ENCODE data around the gene C13orf42.
"Not testable (repeated sequence)": the region's sequence is repeated elsewhere in the genome, so short reads cannot be mapped to it uniquely, and the experiment has no call there.

C13orf42 gene

DNA sequence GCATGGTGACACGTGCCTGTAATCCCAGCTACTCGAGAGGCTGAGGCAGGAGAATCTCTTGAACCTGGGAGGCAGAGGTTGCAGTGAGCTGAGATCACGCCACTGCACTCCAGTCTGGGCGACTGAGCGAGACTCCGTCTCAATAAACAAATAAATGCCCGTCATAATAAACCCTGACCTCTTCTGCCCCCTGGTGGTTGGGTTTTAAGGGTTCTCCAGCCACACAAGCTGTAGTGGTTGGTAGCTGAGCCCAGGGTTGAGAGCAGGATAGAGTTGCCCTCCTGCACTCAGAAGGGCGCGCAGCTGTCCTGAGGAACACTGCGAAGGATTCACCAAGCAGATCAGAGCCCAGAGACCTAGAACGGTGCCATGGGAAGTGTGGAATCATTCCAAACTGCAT, 9.8 kb upstream of the C13orf42 start:
- not testable (repeated sequence) for DNase-seq

DNA sequence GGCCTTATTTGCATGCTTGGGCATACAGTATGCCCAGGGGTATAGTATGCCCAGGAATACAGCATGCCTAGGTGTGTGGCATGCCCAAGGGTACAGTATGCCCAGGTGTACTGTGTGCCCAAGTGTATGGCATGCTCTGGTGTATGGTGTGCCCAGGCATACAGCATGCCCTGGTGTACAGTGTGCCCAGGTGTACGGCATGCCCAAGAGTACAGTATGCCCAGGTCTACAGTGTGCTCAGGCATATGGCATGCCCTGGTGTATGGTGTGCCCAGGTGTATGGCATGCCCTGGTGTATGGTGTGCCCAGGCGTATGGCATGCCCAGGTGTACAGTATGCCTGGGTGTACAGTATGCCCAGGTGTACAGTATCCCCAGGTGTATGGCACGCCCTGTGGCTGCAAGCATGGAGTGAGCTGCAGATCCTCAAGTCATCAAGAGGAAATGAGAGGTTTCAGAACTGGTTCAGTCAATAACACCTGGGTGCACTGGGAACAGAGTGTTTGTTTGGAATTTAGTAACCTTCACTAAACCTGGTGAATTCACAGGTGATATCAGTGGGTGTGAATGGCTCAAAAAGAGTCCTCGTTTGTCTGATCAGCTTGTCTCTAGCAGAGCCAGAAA, 7.8 kb upstream of the C13orf42 start:
- no peak for DNase-seq

DNA sequence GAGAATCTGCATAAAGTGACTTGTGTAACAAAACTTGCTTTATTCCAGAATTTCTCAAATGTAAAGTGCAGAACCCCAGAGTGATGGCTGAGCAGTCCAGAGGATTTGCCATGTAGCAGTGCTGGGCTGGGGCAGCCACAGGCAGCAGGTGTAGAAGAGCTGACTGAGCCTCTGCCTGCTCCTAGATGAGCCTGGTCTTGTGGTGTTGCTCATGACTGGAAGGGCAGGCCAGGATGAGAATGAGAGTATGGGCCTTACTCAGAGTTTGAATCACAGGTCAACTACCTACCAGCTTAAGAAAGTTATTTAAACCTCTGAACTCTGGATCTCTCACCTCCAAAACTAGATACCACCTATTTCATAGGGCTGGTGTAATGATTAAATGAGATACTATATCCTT, 2.9 kb upstream of the C13orf42 start:
- no peak for DNase-seq

DNA sequence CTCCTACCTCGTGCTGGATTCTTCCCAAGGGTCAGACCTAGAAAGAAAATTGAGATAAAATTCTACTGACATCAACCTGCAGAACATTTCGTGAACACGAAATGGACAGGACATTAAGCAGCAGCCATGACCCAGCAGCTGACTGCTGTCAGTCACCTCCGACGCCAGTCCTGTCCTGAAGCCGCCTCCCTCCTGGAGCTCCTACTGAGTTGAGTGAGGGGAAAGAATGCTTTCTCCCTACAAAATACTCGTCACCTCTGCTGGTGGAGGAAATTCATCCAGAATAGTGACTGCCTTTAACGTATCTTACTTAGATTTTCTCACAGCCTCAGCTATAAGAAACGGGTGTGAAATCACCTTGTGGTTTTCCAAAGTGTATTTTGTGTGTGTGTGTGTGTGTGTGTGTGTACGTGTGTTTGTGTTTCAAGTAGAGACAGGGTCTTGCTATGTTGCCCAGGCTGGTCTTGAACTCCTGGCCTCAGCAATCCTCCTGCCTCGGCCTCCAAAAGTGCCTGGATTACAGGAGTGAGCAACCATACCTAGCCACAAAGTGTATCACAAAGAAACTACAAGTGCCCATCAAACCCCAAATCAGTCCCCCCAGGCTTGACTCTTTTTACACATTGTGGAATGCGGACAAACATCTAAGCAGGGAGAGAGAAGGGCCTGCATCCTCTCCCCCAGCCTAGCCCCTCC, 2.3 kb upstream of the C13orf42 start:
- DNase-seq, result no peak

DNA sequence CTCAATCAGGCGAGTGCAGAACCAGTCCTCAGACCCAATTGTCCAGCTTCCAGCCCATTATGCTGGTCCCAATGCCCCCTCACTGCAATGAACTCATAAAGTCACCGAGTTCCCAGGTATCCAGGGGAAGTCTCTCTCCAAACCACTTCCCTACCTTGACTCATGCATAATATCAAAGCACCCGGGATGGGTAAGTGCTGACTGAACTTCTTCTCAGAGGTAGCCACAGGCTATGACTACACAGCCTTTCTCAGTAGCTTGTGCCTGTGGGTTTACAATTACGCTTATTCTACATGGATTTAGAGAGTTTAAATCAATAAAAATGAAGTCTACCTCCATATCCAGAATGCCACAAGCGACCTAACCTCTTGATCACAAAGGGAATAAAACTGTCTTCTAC, 1.7 kb upstream of the C13orf42 start:
- DNase-seq, result no peak

DNA sequence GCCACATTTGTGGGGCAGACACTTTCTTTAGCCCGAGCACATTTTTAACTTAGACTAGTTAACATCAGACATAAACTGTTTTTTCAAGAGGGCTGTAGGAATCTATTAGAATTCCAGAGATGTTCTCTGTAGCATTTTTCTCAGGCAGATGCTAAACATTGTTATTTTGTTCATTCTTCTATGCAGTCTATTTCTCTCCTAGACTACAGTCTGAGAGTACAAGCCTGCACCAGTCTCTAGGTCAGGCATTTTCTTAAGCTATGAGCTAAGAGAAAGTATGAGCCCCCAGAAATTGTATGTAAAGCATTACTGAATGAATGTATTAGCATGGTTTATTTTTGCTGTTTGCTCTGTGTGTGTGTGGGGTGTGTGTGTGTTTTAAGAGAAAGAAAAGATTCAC, 923 bp upstream of the C13orf42 start:
- no peak for DNase-seq

DNA sequence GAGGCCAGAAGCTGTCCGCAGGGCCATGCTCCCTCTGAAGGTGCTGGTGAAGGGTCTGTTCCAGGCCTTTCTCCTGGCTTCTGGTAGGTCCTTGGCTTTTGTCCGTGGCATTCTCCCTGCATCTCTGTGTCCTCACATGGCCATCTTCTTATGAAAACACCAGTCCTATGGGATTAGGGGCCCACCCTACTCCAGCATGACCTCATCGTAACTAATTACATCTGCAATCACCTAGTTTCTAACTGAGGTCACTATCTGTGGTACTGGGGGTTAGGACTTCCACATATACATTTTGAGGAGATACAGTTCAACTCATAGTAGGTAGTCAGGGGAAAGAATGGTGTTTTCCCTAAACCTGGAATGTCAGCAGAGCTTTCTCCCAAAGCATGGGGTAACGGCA, 3.1 kb downstream of the C13orf42 start:
- no peak for DNase-seq

DNA sequence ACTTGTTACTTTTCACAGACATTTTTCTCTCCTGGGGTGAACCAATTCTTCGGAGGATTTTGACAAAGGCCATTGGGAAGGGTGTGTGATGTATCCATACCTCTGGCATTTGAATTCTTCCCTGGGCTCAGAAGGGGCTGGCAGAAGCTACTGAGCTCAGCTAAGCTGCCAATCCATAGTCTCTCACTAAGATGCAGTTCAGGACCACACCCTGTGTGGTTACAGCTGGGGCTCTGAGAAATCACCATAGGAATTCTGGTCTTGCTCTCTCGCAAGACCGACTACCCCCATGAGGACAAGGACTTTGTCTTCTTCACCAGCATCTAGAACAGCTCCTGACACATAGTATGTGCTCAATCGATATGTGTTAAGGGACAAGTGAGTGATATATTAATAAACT, 6.0 kb downstream of the C13orf42 start:
- no peak for DNase-seq

DNA sequence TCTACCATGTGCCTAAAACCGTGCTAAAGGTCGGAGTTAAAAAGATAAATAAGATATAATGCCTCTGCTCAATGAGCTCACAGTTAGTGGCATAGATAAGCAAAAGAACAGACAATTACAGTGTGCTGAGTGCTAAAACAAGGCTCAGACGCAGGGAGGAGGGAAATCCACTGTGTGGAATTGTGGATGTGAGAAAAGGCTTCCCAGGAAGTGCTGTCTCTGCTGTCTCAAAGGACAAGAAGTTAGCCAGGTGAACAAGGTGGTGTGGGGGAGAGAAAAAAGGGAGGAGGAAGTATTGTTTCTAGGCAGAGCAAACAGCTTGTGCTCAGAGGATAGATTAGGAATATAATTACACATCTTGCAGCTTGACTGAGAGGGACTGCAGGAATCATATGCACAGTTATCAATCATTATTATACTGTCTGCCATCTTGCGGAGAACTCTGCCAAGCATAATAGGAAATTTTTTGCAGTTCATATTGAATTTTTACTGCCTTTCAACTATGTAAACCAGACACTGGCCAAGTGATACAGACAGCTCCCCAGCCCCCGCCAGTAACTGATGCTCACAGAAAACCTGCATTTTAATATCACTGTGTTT, 9.3 kb downstream of the C13orf42 start:
- no peak for DNase-seq

DNA sequence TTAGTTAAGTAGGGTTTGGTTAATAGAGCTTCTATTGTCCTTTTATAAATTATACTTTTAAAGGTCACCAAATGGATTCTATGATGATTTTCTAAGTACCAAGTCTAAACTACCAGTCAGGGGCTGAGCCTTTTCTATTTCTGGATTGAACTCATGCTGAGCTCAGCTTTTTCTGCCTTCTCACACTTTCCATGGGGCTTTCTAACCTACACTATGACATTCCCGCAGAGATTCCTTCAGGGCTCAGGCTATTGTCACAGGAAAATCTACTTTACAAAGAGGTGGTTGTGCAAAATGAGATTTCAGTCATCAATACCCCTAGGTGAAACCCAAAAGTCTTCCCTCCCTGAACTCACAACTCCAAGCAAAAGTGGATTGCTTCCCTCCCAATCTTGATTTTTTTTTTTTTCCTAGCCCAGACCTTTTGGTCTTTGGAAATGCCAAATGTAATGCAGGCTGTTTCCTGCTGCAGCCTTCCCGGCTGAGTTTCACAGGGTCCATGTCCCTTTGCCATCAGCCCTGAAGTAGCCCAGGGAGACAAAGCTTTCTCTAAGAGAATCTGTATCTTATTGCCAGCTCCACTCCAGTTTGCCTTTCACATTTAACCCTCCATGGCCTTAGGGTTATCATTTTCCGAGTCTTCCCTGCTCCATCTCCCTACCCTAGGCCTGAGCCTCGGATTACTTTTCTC, 13.6 kb downstream of the C13orf42 start:
- DNase-seq, result no peak

DNA sequence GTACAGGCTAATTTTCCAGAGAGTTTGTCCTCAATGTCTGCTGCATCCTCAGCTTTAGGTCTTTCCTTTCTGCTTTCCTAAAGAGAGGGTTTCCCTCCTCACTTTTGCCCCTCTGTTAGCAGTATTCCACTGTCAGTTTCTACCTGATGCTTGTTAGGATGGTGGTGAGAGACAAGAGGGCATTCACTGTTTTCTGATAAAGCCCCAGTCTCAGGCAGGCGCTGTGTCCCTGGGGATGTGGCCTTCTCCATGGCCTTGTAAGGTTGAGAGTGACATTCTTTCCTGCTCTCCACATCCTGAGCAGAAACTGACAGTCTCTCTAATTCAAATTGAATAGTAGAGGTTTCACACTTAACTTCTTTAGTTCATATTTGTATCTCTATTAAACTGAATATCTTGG, 14.9 kb downstream of the C13orf42 start:
- DNase-seq, result no peak

DNA sequence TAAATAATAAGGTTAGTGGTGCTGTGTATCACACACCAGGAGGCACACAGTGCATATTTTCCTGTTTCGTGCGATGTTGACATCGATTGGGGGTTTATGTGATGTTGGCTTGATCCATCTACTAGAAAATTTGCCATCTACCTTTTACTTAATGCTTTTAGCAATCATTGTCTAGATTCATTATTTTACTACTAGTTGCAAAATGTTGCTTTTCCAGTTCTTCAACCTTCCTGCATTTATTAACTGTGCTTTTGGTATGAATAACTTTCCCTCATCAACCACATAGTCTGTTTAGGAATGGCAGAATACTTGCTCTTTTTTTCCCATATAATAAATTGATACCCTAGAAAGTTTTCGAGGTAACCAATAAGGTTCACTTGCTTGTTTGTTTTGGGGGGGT, 17.5 kb downstream of the C13orf42 start:
- no peak for DNase-seq

DNA sequence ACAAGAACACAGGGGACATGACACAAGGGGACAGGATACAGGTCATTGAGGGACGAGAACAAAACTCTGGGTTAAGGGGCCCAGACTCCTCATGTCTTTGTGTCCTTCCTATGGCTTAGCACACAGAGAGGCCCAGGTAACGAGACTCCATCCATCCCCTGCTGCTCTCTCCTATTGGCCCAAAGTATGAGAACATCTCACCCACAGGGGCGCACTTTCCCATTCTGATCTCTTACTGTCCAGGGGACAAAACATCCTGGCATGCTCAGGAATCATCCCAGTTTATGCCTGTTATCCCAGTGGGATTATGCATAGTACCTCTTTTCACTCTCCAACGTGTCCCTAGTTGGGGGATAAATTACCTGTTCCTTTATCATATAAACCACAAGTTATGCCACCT, 19.2 kb downstream of the C13orf42 start:
- no peak for DNase-seq

DNA sequence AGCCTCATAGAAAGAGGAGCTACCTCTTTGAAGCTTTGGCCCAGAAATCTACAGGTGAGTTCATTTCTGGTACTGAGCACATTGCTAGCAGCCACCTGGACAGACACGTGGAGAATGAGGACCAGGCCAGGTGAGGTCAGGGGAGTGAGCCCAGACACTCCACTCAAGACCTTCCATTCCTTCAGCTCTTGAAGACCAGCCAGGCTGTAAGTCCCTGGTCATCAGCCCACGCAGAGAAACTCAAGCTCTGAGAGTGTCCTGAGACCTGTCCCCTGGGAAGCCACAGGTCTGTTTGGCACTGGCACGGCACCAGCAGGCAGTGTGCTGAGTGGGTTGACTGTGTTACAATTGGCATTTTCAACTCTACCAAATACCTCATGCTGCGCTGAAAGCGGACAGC, 27.4 kb downstream of the C13orf42 start:
- no peak for DNase-seq

DNA sequence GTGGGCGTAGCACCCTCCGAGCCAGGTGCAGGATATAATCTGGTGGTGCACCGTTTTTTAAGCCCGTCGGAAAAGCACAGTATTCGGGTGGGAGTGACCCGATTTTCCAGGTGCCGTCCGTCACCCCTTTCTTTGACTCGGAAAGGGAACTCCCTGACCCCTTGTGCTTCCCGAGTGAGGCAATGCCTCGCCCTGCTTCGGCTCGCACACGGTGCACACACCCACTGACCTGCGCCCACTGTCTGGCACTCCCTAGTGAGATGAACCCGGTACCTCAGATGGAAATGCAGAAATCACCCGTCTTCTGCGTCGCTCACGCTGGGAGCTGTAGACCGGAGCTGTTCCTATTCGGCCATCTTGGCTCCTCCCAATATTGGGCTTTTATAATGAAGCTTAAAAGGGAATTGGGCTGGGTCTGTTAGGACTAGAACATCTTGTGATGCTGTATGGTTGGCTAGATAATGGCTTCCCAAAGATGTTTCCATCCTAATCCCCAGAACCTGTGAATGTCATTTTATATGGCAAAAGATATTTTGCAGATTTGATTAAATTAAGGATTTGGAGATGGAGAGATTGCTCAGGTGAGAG, 30.5 kb downstream of the C13orf42 start:
- not testable (repeated sequence) for DNase-seq

DNA sequence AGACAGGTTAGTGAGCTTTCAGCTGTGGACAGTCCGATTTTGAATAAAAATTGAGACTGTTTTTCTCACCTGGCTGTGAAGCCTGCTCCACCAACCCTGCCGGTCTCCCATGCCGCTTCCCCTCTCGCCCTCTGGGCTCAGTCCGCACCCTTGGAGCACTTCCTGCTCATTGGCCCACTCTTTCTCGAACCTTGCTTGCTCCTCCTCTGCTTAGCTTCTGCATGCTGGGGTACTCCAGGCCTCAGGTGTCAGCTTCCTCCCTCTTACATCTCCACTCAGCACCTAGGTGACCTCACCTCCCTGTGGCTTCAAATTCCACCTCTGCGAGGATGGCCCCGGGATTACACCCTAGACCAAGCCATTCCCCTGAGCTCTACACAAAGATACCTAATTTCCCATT, 39.6 kb downstream of the C13orf42 start:
- DNase-seq, result no peak

DNA sequence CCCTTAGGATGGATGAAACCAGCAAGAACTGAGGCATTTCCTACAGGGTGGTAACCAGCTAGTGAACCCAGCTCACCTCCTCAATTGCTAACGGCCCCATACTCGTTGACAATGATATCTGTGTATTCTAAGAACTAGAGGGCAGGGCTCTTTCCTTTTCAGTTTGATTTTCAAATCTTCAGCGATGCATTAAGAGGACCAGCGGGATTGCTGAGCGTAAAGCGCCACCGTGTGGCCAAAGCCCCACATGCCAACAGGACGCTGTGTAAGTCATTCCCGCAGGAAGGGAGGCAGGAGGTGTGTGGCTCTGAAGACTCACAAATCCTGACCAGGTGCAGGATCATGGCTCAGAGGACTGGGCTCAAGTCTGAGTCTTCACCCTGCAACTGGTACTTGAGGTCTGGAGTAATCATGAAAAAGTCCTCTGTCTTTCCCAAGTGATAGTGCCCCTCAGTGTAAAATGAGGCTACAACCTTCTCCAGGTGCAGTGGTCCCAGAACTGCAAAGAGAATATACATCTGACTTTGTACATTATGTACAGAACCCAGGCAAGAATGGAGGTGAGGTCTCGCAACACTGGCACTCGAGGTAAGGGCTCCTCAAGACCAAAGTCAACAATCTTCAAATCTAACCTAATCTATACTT, 40.9 kb downstream of the C13orf42 start:
- DNase-seq, result peak; percentile 50

DNA sequence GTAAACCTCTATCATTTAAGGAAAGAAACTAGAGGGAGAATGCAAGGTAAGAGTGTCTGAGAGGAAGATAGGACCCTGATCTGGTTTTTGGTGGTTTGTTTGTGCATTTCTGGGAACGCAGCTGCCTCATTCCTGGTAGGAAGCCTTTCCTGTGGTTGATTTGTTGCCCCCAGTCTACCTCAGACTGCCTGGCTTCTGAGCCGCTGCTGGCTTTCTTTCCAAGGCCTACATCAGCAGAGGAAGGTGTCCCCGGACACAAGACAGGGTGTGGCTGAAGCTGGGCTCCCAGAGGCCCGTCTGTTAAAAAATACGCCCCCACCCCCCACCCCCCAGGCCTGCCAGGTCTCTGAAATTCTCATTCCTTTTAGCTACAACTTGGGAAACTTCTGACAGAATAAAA, 42.6 kb downstream of the C13orf42 start:
- DNase-seq, result no peak

DNA sequence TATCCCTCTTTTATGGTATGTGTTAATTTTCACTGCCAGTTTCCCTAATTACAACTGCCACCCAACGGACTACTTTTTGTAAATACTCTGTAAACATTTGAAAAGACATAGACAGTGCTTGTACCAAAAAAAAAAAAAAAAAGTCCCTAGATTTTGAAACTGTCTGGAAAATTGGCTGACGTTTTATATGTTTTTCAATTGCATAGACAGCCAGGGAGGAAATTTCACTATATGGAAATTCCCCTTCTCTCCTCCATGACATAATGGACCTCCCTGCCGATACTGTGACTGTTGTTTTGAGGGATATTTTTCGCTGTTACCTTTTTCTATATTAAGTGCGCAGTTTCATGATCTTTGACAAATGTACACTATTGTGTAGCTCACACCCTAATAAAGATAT, 43.4 kb downstream of the C13orf42 start:
- no peak for DNase-seq

DNA sequence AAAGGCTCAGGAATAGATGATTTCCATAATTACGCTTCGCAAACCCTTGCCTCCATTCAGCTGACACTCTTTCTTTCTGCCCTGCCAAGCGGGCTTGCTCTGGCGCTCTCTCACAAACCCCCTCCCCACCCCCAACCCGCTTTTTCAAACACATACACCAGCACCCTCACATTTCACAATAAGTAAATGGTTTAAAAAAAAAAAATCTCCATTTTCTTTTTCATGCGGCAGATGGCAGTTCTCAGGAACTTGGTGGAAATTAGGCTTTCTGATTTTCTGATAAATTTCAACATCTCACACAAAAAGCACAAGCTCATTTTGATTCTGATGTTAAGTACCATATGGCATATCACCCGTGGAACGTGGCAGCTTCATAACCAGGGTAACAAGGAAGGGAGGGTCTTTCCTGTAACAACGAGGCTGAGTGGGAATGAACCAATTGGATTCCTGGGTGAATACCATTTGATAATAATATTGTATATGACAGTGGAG, 43.8 kb downstream of the C13orf42 start:
- no peak for DNase-seq

DNA sequence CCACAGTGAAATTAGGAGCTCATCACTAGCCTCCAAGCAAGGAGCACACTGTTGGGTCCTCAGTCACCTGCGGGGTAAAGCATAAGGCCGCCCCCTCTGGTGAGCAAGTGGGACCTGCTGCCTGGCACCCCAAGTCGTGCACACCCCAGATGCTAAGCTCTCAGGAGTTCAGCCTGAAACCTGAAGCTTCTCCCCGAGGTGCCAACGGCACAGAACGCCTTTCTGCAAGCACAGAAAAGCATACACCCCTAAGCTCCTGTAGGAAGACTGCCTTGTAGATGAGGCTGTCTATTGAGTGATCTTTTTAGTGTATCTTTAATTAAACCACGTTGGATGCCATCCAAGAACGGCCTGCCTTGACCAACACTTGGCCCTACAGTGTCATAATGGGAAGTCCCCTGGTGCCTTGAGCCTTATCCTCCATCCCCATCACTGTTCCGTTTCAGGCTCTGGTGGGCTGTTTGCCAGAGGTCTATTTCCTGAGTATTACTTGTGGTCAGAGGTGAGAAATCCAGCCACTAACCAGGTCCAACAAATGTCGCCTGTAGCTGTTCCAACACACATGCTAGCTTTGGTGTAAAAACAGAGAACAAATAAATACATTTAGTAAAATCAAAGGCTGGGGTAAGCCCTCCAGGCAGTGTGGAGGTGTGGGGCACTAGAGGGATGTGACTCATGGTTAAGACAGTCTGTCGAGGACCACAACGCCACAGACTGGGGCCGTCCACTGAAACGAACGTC, 44.8 kb downstream of the C13orf42 start:
- DNase-seq, result no peak

All from effector CD8-positive, alpha-beta T cell (primary cell).